HepG2 (cell line): Measurements from ENCODE around the gene CNEP1R1. TPM values are rescaled to one million over a fixed set of nuclear protein-coding genes. Genes with fewer than 3 reads are reported as not detected.

Source experiments
- ATAC-seq: fragments of 200-7000 bp; cut with Tn5 transposase; 3 replicates; pipeline ENCODE4 v1.9.1; 2020; ENCODE audit warnings: mild to moderate bottlenecking, moderate library complexity
- BruUV-seq: library from RNA; stranded (reverse); fragments of 400-500 nt; replicated peaks from 2 replicates; lab custom pipeline; 2021; lab: Mats Ljungman, UMichigan
- CTCF ChIA-PET: fragments of 300-600 bp; formaldehyde crosslinking; extraction: SDS; loops from one replicate; lab custom pipeline; 2021; ENCODE audit warnings: low total read pairs, inconsistent platforms, low intra/inter-chr PET ratio; lab: Yijun Ruan, JAX
- POLR2A ChIA-PET: fragments of 350-600 bp; sonication (Branson Sonifier 250); formaldehyde crosslinking; loops from one replicate; lab custom pipeline; 2020; ENCODE audit warnings: antibody characterized with exemption, inconsistent platforms; lab: Yijun Ruan, JAX
- DNase-seq: peaks from one replicate; pipeline ENCODE4 v3.0.0-alpha.2; 2015; ENCODE audit warnings: low spot score
- FAIRE-seq: peaks from 3 replicates; lab custom pipeline; 2011; peaks lifted over from hg19 to GRCh38; lab: Jason Lieb, UNC
- H2AFZ ChIP-seq: one replicate; pipeline ENCODE4 v1.6.1; 2011; ENCODE audit warnings: low read length, inconsistent platforms
- H3K27ac ChIP-seq: fragments of 300-600 bp; 3 replicates; pipeline ENCODE4 v1.8.0; 2011; ENCODE audit warnings: mixed run types, mild to moderate bottlenecking, mixed read lengths, low read length, inconsistent platforms; ENCODE audit not compliant: insufficient read depth; ENCODE audit errors: extremely low read length
- H3K27me3 ChIP-seq, 2 experiments: fragments of 200-600 bp in 1 of 2; 2 replicates in 1 of 2; 3 replicates in 1 of 2; pipeline versions ENCODE4 v1.6.0 to v1.8.0; 2011; ENCODE audit warnings: low read length in 2 of 2, mild to moderate bottlenecking in 2 of 2, moderate library complexity in 2 of 2, inconsistent platforms in 1 of 2; ENCODE audit not compliant: insufficient read depth in 2 of 2, control insufficient read depth in 1 of 2
- H3K36me3 ChIP-seq, 2 experiments: fragments of 200-600 bp in 1 of 2; replicated peaks in 1 of 2; 2 replicates in 1 of 2; 3 replicates in 1 of 2; pipeline versions ENCODE4 v1.5.1 to v1.8.0; 2011; ENCODE audit warnings: low read length in 2 of 2, inconsistent platforms in 1 of 2; ENCODE audit not compliant: insufficient read depth in 2 of 2, control insufficient read depth in 1 of 2
- H3K4me1 ChIP-seq: 2 replicates; pipeline ENCODE4 v1.5.1; 2012; ENCODE audit warnings: low read length, inconsistent platforms; ENCODE audit not compliant: insufficient read depth
- H3K4me2 ChIP-seq: 2 replicates; pipeline ENCODE4 v1.6.0; 2011; ENCODE audit warnings: low read depth, low read length, inconsistent platforms
- H3K4me3 ChIP-seq, 3 experiments: fragments of 200-600 bp in 1 of 3; sonication (generic), shearing (Covaris generic) in 1 of 3; replicated peaks in 1 of 3; 2 replicates each; pipeline ENCODE4 v1.5.1; 2011 to 2016; ENCODE audit warnings: low read length in 3 of 3, inconsistent platforms in 2 of 3, low read depth in 2 of 3, mild to moderate bottlenecking in 2 of 3, control low read depth in 1 of 3, mixed read lengths in 1 of 3; ENCODE audit not compliant: insufficient read depth in 1 of 3
- H3K79me2 ChIP-seq: one replicate; pipeline ENCODE4 v1.6.1; 2011; ENCODE audit warnings: low read length, inconsistent platforms; ENCODE audit not compliant: insufficient read depth
- H3K9ac ChIP-seq: 2 replicates; pipeline ENCODE4 v1.6.0; 2011; ENCODE audit warnings: mild to moderate bottlenecking, low read depth, low read length, inconsistent platforms; ENCODE audit not compliant: insufficient read depth
- H3K9me3 ChIP-seq: 2 replicates; pipeline ENCODE4 v1.5.1; 2012; ENCODE audit warnings: mild to moderate bottlenecking, low read length
- H4K20me1 ChIP-seq: 2 replicates; pipeline ENCODE4 v1.6.0; 2011; ENCODE audit warnings: inconsistent platforms, mild to moderate bottlenecking, low read length, moderate library complexity; ENCODE audit not compliant: insufficient read depth
- ATF7 ChIP-seq, 2 experiments: fragments of 450-650 bp in 1 of 2; sonication (generic) in 1 of 2; formaldehyde crosslinking in 1 of 2; IDR thresholded peaks; 2 replicates each; pipeline versions ENCODE4 v1.4.0 to v1.6.1; 2016 to 2020; ENCODE audit warnings: antibody characterized with exemption in 1 of 2, mild to moderate bottlenecking in 1 of 2, missing genetic modification reagents in 1 of 2
- BRD4 ChIP-seq: sonication (generic); formaldehyde crosslinking; IDR thresholded peaks from 2 replicates; pipeline ENCODE4 v1.4.0; 2020; ENCODE audit warnings: missing genetic modification reagents
- ERF ChIP-seq: IDR thresholded peaks from 2 replicates; pipeline ENCODE4 v1.6.1; 2018; ENCODE audit warnings: missing biosample characterization, missing genetic modification reagents
- HNF1B ChIP-seq: sonication (generic); formaldehyde crosslinking; IDR thresholded peaks from 2 replicates; pipeline ENCODE4 v1.5.1; 2020; ENCODE audit warnings: mild to moderate bottlenecking, moderate library complexity, missing genetic modification reagents
- NCOA1 ChIP-seq: sonication (generic); formaldehyde crosslinking; IDR thresholded peaks from 2 replicates; pipeline ENCODE4 v1.9.0; 2021; ENCODE audit warnings: missing genetic modification reagents
- ZNF644 ChIP-seq: IDR thresholded peaks from 2 replicates; pipeline ENCODE4 v1.6.1; 2016; ENCODE audit warnings: low read depth
- ZNF800 ChIP-seq: sonication (generic); formaldehyde crosslinking; IDR thresholded peaks from 2 replicates; pipeline ENCODE4 v1.4.0; 2020; ENCODE audit warnings: missing genetic modification reagents
- WGBS: methylation state at CpG from one replicate; pipeline ENCODE4 v1.1.6; 2017; ENCODE audit warnings: low lambda C conversion rate; 5-methylcytosine and 5-hydroxymethylcytosine counted together
- in situ Hi-C: cut with HindIII; loops from 2 replicates; pipeline ENCODE4 v1.10.0; 2017; ENCODE audit warnings: low pct_unique_long_range_greater_than_20kb; ENCODE audit not compliant: extremely low pct_ligation_motif_present
- intact Hi-C: fragments of 100-400 bp; cut with micrococcal nuclease; formaldehyde crosslinking; loops from one replicate; pipeline ENCODE4 v1.10.0; 2022; ENCODE audit not compliant: unreplicated experiment
- polyA plus RNA-seq, 8 experiments: library from polyadenylated mRNA; depleted of rRNA in 3 of 8; stranded (reverse) in 7 of 8; unstranded in 1 of 8; fragments of >200 nt; fragmentation: Illumina TruSeq in 4 of 8; extraction: Trizol in 4 of 8; gene quantifications; 2 replicates each; pipeline versions ENCODE4 v1.2.1 to v1.2.3, GENCODE V29; 2011 to 2016; ENCODE audit warnings: low read depth in 4 of 8, missing spikeins in 1 of 8, mixed read lengths in 1 of 8; ENCODE audit not compliant: insufficient read depth in 1 of 8
- total RNA-seq, 5 experiments: library from RNA; depleted of rRNA; stranded (reverse); fragments of >200 nt; fragmentation: Illumina TruSeq; extraction: Trizol; gene quantifications; 2 replicates each; pipeline ENCODE4 v1.2.3, GENCODE V29; 2016; ENCODE audit warnings: low read depth in 1 of 5
- TF ChIP-seq, protein P1 (sequence below): IDR thresholded peaks from 2 replicates; pipeline ENCODE4 v1.6.1; 2016; ENCODE audit warnings: mild to moderate bottlenecking

The CNEP1R1 gene
- total and polyA plus RNA-seq, 2 of the 13 experiments (the other 11 are each of a cell fraction or from before 2014, with no cell fraction given): 23.6 to 26.8 TPM

DNA sequence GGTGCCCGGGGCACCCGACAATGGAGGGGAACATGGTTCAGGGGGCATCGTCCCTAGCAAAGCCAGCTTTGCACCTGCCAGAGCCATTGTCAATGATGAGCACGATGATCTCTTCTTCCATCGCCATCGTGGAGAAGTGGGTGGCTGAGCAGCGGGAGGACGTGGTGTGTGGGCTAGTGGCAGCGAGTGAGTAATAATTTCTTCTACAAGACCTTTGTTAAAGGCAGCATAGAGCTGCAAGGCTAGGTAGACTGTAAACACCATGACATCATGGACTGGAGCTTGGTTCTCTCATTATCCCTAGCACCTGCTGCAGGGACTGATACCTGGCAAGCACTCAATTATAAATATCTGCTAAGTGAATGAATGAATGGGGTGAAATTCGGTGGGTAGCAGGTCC, 34.1 kb downstream of the CNEP1R1 start (continued):
- TF ChIP-seq HNF1B (CRISPR knock-in tag): no peak
- no peak for TF ChIP-seq ERF (CRISPR knock-in tag)
- 0 out of 2 replicates have a peak, but pooled peaks have one; percentile 40 for TF ChIP-seq ATF7 (IDR thresholded peaks at IDR 0.05)
- TF ChIP-seq ATF7 (CRISPR knock-in tag; IDR thresholded peaks at IDR 0.05): no peak

DNA sequence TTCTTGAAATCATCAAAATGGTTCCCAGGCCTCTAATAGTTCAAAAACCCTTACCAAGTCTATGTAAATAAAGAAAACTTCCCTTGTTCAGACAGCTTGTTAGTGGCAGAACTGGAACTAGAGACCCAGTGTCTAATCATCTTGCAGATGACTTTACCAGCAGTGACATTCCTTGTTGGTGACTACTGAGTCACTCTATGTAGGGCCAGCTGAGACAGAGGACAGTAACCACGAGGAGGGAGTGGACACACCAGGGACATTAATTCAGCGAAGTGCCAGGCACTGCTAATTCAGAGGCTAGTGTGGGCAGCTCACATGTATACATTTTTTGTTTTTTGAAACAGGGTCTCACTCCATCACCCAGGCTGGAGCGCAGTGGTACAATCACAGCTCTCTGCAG, 34.6 kb downstream of the CNEP1R1 start:
- Histone ChIP-seq H3K27me3 (0 out of 5 replicates have a peak, but pooled peaks cover 0 to 2% of the 10 kb centered on the region in 2 experiments), H4K20me1 (no peaks in the 10 kb centered on the region), H3K4me1 (0 out of 2 replicates have a peak, but pooled peaks cover under 1% of the 10 kb centered on the region), H3K36me3 (no peaks in the 10 kb centered on the region), H3K4me3 (no peak overlapping the region), H3K9me3 (peaks cover 19% of the 10 kb centered on the region), H3K27ac (no peak overlapping the region), H3K4me2 (no peak overlapping the region), H2AFZ (peak overlapping the region; percentile 8), H3K9ac (no peak overlapping the region), H3K79me2 (no peaks in the 10 kb centered on the region)
- ChIA-PET POLR2A (no interaction called here), CTCF (no interaction called here)
- ATAC-seq (peak; percentile 29; the same call in 1 of the 3 replicates), FAIRE-seq (no peak), DNase-seq (no peak)
- 37% methylated on average over 3 of the region's 3 CpGs for WGBS
- BruUV-seq: no TSS peak
- intact Hi-C loops (no loop called here), in situ Hi-C loops (no loop called here)
- TF ChIP-seq NCOA1 (CRISPR knock-in tag): no peak
- no peak for TF ChIP-seq ZNF644 (CRISPR knock-in tag)
- TF ChIP-seq ZNF800 (CRISPR knock-in tag): no peak
- no peak for TF ChIP-seq BRD4 (CRISPR knock-in tag)
- TF ChIP-seq, protein P1, sequence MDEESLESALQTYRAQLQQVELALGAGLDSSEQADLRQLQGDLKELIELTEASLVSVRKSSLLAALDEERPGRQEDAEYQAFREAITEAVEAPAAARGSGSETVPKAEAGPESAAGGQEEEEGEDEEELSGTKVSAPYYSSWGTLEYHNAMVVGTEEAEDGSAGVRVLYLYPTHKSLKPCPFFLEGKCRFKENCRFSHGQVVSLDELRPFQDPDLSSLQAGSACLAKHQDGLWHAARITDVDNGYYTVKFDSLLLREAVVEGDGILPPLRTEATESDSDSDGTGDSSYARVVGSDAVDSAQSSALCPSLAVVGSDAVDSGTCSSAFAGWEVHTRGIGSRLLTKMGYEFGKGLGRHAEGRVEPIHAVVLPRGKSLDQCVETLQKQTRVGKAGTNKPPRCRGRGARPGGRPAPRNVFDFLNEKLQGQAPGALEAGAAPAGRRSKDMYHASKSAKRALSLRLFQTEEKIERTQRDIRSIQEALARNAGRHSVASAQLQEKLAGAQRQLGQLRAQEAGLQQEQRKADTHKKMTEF (CRISPR knock-in tag): no peak
